ENCODE data around the gene FARP1.

FARP1 gene

DNA sequence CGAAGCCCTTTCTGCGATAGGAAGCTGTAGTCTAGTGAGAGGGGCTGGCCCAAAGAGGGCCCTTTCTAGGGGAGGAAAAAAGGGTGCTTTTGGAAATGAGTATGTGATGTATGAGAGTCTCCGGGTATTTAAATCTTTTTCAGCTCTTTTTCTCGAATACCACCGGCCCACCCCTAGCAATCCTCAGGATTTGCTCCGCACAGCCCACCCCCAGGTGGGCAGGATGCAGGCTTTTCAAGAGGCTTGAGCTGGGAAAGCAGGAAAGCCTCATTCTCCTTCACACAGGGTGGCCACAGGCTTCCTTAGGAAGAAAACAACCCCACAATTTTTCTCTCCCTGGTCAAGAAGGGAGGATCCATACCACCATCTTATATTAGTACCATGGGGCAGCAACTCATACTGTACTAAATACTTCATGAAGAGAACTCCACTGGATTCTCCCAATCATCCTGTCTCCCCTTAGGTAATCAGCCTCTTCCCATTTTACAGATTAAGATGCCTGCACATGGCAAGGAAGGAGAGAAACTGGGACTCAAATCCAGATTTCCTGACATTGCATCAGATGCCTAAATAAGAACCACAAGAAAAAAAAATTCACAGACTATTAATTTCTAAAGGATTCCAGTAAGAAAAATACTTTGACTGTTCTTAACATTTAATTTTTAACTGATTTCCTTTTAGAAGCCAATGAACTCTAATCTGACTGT, 349.6 kb downstream of the FARP1 start:
- DNase-seq, result no peak

DNA sequence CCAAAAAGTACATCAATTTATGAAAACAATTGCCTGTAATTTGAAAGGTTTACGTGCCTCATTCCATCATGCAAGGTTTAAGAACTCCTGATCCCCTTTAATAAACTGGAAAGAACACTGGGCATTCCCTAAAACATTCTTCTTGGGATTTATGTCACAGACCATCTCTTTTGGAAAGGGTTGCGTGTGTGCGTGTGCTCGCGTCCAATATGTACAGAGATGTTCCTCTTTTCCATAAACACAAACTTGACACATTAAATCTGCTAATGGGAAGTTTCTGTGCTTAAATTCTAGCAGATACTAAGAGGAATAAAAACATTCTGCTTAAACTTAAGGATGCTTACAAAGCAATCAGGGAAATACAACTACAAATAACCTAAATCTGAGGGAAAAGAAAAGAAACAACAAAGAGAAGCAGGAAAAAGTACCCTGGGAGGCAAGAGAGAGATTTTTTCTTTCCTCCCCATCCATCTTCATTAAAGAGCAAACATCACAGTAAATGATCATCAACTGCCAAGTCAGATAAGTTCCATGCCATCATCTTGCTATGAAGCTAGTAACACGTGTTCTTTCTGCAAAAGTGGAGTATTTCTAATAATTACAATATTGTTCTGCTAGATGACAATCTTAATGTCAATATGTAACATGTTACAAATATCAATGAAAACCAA, 350.3 kb downstream of the FARP1 start:
- no peak for DNase-seq

DNA sequence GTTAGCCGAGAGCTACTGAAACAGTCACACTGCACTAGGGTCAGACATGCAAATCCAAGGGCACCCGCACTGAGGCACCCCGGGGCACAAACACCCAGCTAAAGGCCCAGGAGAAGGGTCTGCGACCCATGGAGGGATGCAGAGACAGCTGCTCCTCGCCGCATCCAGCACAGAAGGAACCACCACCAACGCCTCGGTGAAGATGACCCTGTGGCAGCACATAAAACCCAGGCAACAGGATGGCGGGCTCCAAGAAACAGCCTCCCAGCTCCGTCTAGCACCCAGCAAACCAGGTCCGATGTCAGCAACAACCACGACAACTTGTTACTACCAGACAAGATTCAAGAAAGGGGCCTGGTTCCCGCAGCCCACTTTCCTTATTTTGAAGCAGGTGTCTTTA, 351.9 kb downstream of the FARP1 start:
- DNase-seq, result no peak

DNA sequence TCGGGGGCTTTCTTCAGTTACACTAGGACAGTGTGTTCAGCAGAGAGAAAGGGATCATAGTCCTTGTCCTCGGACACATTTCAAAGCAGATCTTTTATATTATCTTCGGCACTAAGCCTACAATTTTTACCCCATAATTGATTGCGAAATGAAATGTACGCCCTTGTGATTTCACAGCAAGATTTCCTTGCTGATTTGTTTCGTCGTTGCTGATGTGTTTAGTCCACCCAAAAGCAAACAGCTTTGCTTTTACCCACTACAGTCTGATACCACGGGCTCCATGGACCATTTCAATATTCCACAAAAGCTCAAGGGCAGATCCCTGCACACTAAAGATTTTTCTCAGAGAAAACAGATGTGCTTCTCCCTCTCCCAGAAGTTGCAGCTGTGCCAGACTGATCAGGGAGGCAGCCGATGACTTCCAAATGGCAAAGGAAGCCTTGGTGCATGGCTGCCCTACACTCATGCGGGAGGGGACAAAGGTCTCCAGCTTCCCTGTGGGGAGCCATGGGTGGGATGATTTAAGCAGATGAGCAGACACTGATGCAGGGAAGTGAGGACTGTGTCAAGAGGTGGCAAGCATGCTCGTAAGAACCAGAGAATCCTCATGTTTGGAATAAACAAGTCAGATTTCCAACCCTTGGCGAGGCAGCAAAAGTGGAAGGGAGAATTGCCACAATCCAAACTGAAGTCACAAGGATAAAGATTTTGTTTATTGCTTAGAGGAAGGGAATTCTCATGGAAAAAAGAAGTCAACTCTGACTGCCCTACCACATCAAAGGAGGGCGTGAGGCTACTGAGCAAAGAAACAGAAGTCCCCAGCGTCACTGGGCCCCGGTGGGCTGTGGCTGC, 353.0 kb downstream of the FARP1 start:
- DNase-seq, result no peak

DNA sequence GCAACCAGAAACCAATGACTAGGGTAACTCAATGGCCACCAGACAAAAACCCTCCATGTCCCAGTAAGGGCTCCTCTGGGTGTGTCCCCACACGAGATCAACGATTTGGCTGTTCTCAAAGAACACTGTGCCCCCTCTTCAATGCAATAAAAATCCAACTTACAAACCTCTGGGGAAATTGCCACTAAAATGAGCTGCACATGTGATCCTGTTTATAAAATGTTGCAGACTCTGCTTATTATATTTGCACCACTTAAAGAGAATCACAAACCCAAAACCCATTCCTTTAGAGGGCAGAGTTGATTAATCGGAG, 353.5 kb downstream of the FARP1 start:
- DNase-seq, result no peak

DNA sequence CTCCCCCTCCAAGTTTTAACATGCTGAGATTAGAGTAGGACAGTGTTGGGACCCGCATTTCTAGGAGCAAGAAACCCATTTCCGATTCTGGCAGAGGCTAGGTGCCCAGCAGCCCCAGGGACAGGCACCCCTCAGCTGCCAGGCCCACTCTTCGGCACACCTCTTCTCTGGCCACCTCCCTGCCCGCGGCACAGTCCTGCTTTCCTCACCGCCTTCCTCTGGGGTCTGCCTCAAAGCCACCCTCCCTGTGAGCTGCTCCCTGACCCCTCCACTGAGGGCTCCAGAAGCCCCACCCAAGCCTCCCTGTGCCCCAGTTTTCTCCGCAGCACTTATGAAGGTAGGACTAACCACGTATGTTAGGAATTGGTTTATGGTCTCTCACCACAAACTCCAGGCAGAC, 354.1 kb downstream of the FARP1 start:
- DNase-seq, result no peak

DNA sequence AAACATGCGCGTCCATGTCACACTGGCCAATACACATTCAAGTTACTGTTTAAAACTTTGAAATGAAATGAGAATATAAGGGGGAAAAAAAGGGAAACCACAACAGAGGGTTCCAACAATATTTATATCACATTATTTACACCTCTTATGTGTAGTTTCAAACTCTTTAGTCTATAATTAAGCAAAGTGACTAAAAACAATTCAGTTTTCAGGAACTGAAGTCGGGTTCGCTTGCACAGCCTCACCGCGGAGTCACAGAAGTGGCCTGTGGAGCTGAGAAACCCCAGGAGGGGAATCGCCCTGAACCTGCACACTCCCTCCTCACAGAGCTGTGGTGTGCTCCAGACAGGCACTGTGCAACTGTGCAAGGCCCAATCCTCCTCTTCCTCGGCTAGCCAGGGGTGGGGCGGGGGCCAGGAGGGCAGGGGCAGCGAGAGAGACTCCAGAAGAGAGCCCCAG, 358.1 kb downstream of the FARP1 start:
- DNase-seq, result no peak

DNA sequence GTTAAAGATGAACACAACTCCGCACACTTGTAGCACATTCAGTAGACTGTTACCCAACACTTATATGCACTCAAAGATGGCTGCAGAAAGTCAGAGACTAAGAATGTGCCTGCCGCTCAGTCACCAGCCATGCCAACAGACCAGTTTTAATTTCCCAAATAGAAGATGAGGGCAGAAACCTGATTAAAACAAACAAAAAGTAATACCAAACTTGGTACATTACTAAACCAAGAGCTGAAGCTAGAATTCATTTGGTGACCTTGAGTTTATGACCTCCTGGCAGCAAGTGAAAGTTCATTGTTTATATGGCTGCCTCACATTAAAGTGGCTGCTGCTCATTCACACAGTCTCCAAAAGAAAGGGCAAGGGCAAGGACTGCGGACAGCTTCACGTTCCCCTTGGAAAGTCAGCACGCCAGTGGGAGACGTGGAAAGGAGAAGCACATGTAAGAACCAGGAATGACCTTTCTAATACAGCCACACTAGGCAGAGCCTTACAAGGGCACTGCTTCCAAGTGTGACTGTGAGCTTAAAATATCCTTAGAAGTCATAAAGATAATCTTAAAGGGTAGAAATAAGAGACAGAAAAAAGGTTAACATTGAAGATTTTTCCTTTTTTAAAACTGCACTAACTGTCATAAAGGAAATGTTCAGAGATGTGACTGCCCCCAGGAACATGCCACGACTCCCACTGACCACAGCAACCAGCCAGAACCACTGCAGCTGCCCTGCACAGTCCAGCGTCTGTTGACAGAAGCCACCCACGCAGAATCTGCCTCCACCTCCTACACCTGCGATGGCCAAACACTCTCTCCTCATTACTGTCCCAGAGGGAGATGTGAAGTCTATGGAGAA, 360.5 kb downstream of the FARP1 start:
- DNase-seq, result no peak

DNA sequence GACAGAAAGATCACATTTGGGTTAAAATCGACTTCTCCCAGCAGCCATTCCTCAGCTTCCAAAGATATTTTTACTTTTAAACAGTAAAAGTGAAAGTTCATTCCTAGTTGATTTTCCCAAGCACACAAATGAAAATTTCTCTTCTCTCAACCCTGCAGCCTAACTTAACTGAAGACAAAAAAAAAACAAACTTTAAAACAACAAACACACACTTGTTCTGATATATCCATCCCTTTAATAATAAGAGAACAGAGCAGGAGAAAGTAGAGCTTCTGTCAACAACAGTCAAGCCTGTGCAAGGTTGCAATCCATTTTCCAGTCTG, 361.1 kb downstream of the FARP1 start:
- no peak for DNase-seq

DNA sequence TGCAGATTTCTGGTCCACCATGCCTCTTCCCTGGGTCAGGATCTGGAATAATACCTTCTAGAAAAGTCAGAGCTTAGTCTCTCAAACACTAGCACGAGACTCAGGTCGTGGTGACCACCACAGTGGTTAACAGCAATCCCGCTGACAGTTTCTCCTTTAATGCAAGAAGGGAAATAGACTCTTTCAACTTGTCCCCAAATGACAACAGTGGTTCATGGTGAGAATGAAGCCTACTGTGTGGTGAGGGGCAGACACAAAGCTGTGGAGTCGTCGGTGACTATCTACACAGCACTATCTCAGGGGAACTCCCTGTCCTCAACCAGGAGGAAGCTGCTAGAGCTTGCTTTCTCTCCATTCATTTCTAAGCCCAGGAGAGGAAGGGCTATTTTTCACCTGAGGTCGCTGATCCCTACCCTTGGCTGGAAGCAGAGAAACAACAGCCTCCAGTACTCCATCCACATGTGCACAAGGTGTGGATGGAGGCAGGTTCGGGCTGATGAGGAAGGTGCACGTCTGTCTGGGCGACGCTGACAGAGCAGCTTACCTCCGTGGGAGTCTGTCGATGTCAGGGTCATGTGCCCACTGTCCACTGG, 361.6 kb downstream of the FARP1 start:
- DNase-seq, result no peak
